ENCODE data around the gene IL13RA1.

- TF ChIP-seq CTCF (IDR thresholded peaks at IDR 0.05) = no peak
- no peak for TF ChIP-seq POLR2A (IDR thresholded peaks at IDR 0.05; ENCODE audit: low read length)
- TF ChIP-seq FOSL2 (IDR thresholded peaks at IDR 0.05) = no peak
- TF ChIP-seq FOSL2 (CRISPR knock-in tag; IDR thresholded peaks at IDR 0.05) = no peak
- TF ChIP-seq REST (IDR thresholded peaks at IDR 0.05) = no peak
- no peak for TF ChIP-seq PHF8 (IDR thresholded peaks at IDR 0.05; ENCODE audit: borderline replicate concordance, low read depth)
- no peak for TF ChIP-seq HOXA7 (CRISPR knock-in tag; IDR thresholded peaks at IDR 0.05)
These were observed 75.5 kb downstream of the IL13RA1 start for GRCh38 chrX:118802857-118803256.

All from A549 (cell line).